Measurements from ENCODE around the gene MGLL.

- no peak for TF ChIP-seq PBX2 (CRISPR knock-in tag; IDR thresholded peaks at IDR 0.05; ENCODE audit: low read depth)
- no peak for TF ChIP-seq PBX2 (tag; conservative IDR thresholded peaks at IDR 0.05; ENCODE audit: low read depth)
- no peak for TF ChIP-seq ZNF143 (CRISPR knock-in tag; IDR thresholded peaks at IDR 0.05)
- no peak for TF ChIP-seq CLOCK (CRISPR knock-in tag; IDR thresholded peaks at IDR 0.05; ENCODE audit: borderline replicate concordance)
- no peak for TF ChIP-seq KDM5B (IDR thresholded peaks at IDR 0.05; ENCODE audit: insufficient replicate concordance, low read depth, low read length)
- TF ChIP-seq TEAD4 (IDR thresholded peaks at IDR 0.05; ENCODE audit: low read length), result no peak
- TF ChIP-seq TEAD4 (CRISPR knock-in tag; IDR thresholded peaks at IDR 0.05; ENCODE audit: borderline replicate concordance), result no peak
- no peak for TF ChIP-seq RBBP5 (IDR thresholded peaks at IDR 0.05; ENCODE audit: borderline replicate concordance, insufficient read depth, low read length, poor library complexity, severe bottlenecking)
- TF ChIP-seq POLR2A (conservative IDR thresholded peaks at IDR 0.05), result no peak
Observed at GRCh38 chr3:127652246-127652995, 169.9 kb downstream of the MGLL start.
